ENCODE data around the gene FGF12.

The FGF12 gene

DNA sequence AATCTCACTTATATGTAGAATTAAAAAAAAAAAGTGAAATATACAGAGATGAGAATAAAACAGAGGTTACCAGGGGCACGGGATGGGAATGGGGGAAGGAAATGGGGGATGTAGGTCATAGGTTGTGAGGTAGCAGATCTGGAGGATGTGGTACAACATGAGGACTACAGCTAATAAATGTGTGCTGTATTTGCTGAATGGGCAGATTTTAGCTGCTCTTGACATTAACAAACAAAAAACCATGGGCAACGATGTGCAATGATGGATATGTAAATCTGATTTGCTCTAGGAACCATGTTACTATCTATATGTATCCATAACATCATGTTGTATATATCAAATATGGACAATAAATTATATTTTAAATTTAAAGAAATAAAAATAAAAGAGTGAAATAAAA, 87.4 kb downstream of the FGF12 start:
- CTCF ChIA-PET, result no interaction called here
- TF ChIP-seq ARNT (IDR thresholded peaks at IDR 0.05), result no peak
- no peak for TF ChIP-seq ZNF384 (IDR thresholded peaks at IDR 0.05)
- no peak for TF ChIP-seq TARDBP (IDR thresholded peaks at IDR 0.05)
- POLR2A ChIA-PET, result no interaction called here
- DNase-seq (ENCODE audit: extremely low spot score), result no peak

DNA sequence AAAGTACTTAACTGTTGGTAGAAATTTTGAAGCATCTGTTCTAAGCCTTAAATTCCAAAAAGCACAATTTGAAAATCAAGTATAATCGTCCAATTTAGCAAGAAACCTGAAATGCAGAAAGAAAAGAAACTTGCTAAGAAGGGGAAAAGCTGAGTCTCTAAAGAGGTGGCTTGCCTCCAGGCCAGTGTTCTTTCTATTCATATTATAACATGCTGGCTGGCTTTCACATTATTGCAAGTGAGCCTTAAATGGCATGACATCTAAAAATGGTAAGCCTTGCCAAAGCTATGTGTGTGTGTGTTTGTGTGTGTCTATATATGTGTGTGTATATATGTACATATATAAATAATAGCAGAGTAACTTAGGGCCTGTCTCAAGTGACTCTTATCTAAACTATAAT, 89.5 kb downstream of the FGF12 start:
- ChIA-PET CTCF (no interaction called here), POLR2A (no interaction called here)
- TF ChIP-seq LEF1 (IDR thresholded peaks at IDR 0.05; ENCODE audit: borderline replicate concordance), result no peak
- no peak for TF ChIP-seq FOXM1 (IDR thresholded peaks at IDR 0.05; ENCODE audit: borderline replicate concordance)
- no peak for TF ChIP-seq L3MBTL2 (conservative IDR thresholded peaks at IDR 0.05)
- TF ChIP-seq TARDBP (IDR thresholded peaks at IDR 0.05), result no peak
- no peak for TF ChIP-seq FOXK2 (IDR thresholded peaks at IDR 0.05)
- TF ChIP-seq ARNT (IDR thresholded peaks at IDR 0.05), result no peak
- no peak for TF ChIP-seq NFRKB (IDR thresholded peaks at IDR 0.05)
- DNase-seq (ENCODE audit: extremely low spot score), result no peak

DNA sequence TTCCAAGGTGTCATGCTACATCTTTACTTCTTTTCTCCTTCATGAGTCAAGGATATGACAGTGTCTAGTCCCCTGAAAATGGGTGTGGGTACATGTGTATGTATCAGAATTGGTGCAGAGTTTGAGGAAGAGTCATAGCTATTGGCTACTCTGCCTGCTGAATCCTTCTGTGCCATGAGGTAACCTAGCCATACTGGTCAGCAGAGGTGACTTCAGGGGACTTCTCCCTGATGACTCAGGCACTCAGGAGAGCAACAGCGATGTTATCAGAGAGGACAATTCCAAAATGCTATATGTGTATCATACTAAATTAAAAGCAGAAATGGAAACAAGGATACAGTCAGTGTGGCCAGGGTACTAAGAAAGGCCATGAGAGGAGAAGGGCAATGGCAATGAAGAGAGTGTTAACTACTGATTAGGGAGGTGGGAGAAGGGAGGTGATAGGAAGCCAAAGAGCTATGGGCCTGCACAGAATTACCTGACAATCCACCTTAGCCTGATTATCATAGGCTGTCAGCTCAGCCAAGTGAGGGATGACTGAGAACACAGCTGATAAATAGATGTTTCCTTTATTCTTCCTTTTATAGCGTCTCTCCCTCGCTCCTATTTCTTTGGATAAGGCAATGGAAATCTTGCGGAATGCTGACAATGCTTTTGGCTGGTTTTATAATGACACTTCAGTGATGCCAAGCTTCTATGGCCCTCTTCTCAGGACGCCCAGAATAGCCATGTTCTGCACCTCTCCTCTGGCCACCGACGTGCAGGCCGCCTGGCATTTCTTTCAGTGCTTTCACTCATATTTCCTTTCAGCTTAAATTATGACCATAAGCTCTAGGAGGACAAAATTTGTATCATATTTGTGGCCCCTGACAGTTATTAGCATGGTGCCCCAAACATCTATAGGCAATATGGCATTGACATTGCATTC, 90.6 kb downstream of the FGF12 start:
- TF ChIP-seq LEF1 (IDR thresholded peaks at IDR 0.05; ENCODE audit: borderline replicate concordance), result no peak
- ChIA-PET CTCF (no interaction called here), POLR2A (no interaction called here)
- no peak for DNase-seq (ENCODE audit: extremely low spot score)

DNA sequence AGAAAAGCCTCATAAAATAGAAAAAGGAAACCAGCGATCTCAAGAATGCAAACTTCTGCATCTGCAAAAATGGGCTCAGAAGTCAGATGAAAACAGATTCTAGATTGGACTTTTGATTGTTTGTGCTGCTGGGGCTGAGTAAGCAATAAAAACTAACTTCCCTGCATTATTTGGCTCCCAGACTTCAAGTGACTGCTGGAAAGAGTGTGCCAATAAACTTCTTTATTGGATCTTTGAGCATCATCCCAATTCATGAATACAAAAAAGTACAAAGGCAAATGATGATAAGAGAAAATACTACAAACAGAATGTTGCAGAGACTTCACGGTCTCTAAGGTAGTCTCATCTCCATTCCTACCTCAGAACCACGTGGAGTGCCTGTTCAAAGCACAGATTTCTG, 97.9 kb downstream of the FGF12 start:
- TF ChIP-seq ARNT (IDR thresholded peaks at IDR 0.05) (no peak), L3MBTL2 (conservative IDR thresholded peaks at IDR 0.05) (no peak), BHLHE40 (IDR thresholded peaks at IDR 0.05; ENCODE audit: borderline replicate concordance) (no peak), HDGF (IDR thresholded peaks at IDR 0.05; ENCODE audit: borderline replicate concordance) (no peak)
- CTCF ChIA-PET, result no interaction called here
- DNase-seq (ENCODE audit: extremely low spot score), result no peak
- POLR2A ChIA-PET, result no interaction called here

DNA sequence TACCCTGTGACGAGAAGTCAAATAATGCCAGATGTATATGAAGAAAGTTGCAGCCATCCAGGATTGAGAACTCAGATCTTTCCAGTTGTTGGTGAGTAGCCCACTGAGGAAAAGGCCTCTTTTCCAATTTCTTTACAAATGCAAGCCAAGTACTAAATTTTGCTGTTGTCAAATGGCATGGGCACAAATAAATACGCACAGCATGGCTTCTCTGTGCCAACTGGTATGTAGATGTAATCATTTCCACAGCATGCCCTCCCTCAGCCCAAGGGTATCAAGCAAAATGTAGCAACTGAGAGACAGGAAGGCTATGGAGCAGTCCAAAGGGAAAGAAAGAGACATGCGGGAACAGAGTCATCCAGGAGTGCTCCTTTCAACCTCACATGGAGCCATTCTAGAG, 105.4 kb downstream of the FGF12 start:
- CTCF ChIA-PET, result no interaction called here
- POLR2A ChIA-PET, result no interaction called here
- no peak for DNase-seq (ENCODE audit: extremely low spot score)
- TF ChIP-seq NFRKB (IDR thresholded peaks at IDR 0.05) (no peak), ARNT (IDR thresholded peaks at IDR 0.05) (no peak)

DNA sequence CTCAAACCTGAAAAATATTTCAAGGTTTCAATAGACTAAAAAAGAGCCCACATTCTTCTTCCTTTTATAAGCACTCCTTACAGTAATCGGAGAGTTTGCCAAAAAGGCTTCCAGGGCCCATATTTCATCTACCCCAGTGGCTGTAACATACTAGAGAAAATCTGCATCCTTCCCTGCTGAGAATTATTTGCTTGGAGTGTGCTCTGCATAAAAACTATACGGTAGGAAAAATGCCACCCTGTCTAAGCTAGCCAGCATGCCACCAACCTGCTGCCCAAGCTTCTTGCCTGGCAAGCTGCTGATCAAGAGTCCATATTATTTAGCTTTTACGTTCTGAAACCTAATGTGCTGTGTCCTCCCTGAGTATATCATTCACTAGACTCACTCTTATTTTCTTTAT, 107.1 kb downstream of the FGF12 start:
- POLR2A ChIA-PET, result no interaction called here
- no peak for DNase-seq (ENCODE audit: extremely low spot score)
- no peak for TF ChIP-seq CTBP1 (IDR thresholded peaks at IDR 0.05; ENCODE audit: borderline replicate concordance)
- TF ChIP-seq TARDBP (IDR thresholded peaks at IDR 0.05), result no peak
- no peak for TF ChIP-seq HDGF (IDR thresholded peaks at IDR 0.05; ENCODE audit: borderline replicate concordance)
- TF ChIP-seq ARNT (IDR thresholded peaks at IDR 0.05), result no peak
- no peak for TF ChIP-seq BHLHE40 (IDR thresholded peaks at IDR 0.05; ENCODE audit: borderline replicate concordance)
- no peak for TF ChIP-seq SP1 (IDR thresholded peaks at IDR 0.05)
- TF ChIP-seq NFRKB (IDR thresholded peaks at IDR 0.05), result no peak
- no peak for TF ChIP-seq L3MBTL2 (conservative IDR thresholded peaks at IDR 0.05)
- TF ChIP-seq LEF1 (IDR thresholded peaks at IDR 0.05; ENCODE audit: borderline replicate concordance), result no peak
- TF ChIP-seq, protein P1, sequence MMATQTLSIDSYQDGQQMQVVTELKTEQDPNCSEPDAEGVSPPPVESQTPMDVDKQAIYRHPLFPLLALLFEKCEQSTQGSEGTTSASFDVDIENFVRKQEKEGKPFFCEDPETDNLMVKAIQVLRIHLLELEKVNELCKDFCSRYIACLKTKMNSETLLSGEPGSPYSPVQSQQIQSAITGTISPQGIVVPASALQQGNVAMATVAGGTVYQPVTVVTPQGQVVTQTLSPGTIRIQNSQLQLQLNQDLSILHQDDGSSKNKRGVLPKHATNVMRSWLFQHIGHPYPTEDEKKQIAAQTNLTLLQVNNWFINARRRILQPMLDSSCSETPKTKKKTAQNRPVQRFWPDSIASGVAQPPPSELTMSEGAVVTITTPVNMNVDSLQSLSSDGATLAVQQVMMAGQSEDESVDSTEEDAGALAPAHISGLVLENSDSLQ (IDR thresholded peaks at IDR 0.05), result no peak
- no peak for TF ChIP-seq FOXA1 (IDR thresholded peaks at IDR 0.05)
- no peak for TF ChIP-seq FOXK2 (IDR thresholded peaks at IDR 0.05)
- TF ChIP-seq SUZ12 (IDR thresholded peaks at IDR 0.05), result no peak
- TF ChIP-seq FOXM1 (IDR thresholded peaks at IDR 0.05; ENCODE audit: borderline replicate concordance), result no peak
- TF ChIP-seq ELF4 (IDR thresholded peaks at IDR 0.05), result no peak
- no peak for TF ChIP-seq ZNF384 (IDR thresholded peaks at IDR 0.05)
- CTCF ChIA-PET, result no interaction called here

DNA sequence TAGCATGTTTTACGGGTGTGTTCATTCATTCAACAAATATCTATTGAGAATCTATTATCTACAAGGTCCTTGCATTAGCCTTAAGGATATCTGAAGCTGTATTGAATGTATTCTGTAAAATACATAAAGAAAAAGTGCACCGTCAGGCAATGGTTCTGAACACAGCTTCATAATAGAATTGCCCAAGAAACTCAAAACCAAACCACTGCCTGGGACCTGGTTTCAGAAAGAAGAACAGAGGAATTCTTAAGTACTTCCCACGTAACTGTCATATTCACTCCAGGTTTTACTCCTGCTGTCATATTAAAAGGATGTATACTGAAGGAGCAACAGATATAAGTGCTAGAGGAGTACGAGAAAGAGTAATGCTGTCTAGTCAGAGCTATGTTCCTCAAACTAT, 115.9 kb downstream of the FGF12 start:
- DNase-seq (ENCODE audit: extremely low spot score), result no peak
- ChIA-PET CTCF (no interaction called here), POLR2A (no interaction called here)
- TF ChIP-seq SP1 (IDR thresholded peaks at IDR 0.05), result no peak
- no peak for TF ChIP-seq ARNT (IDR thresholded peaks at IDR 0.05)
- no peak for TF ChIP-seq ELF4 (IDR thresholded peaks at IDR 0.05)

DNA sequence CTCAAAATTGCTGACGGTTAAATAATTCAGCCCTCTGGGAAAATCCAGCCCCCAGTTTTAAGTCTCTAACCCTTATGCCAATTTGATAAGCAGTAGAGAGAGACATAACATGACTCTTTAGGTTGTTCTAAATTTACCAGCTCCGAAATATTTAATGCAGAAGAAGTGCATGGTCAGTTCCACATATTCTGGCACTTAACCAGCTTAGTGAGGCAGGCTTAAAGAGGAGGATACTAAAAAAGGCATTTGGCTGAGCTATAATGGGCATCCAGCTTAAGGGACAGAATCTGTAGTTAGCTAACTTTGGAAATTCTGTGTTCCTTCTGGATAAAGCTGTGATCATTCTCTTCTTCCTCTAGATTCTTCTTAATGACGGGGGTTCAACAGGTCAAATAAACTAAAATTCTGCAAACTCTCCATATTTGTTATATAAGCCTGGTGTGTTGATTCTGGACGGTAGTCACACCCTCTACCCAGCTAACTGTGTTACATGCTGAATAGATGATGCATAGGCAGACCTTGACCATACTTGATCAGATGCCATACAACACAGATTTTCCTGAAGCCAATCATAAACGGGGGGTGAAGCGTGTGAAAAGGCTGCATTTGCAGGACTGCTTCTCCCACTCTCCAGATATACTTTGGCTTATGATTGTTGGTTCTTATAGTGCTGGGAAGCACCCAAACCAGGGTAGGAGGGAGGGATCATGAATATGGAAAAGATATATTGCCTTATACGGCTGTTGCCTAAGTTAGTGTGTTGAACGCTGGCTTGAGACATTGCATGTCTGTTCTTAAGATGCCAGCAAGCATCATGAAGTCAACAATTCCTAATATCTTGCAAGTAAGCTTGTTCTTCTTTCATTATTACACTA, 118.4 kb downstream of the FGF12 start:
- no peak for TF ChIP-seq FOXA1 (IDR thresholded peaks at IDR 0.05)
- no peak for TF ChIP-seq BHLHE40 (IDR thresholded peaks at IDR 0.05; ENCODE audit: borderline replicate concordance)
- no peak for TF ChIP-seq FOXK2 (IDR thresholded peaks at IDR 0.05)
- TF ChIP-seq L3MBTL2 (conservative IDR thresholded peaks at IDR 0.05), result no peak
- no peak for TF ChIP-seq LEF1 (IDR thresholded peaks at IDR 0.05; ENCODE audit: borderline replicate concordance)
- ChIA-PET CTCF (no interaction called here), POLR2A (no interaction called here)
- no peak for DNase-seq (ENCODE audit: extremely low spot score)
